GM12874 (cell line): ENCODE measurements around the gene ASGR2.

Experiments used
- CTCF ChIP-seq: IDR thresholded peaks from 2 replicates; pipeline ENCODE4 v1.5.1; 2011; ENCODE audit warnings: low read depth, mild to moderate bottlenecking, control low read depth, low read length, moderate library complexity; ENCODE audit not compliant: insufficient read depth

ASGR2 gene

GRCh38 chr17:7114875-7115614, 423 bp upstream of the ASGR2 start:
- TF ChIP-seq CTCF: no peak

DNA sequence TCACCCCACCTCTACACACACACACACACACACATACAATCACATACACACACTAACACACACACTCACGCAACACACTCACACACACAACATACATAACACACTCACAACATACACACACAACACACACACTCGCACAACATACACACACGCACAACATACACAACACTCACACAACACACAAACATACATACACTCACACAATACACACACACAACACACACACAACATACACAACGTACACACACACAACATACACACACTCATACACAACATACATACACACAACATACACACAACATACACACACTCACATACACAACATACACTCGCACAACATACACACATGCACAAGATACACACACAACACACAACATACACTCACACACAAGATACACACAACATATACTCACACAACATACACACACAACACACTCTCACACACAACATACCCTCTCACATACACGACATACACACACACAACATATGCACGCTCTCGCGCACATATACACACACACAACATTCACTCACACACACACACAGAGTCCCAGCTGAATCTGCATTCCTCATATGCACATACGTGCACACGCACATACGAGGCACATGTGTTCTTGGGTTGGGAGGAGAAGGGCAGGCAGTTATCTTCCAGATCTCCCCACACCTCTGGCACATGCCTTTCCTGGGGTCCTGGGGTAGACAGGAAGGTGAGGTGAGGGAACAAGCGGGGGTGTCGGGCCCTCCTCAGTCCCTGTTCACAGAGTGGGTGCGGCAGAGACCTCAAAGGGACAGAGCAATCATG, 1.1 kb downstream of the ASGR2 start:
- TF ChIP-seq CTCF: no peak

- TF ChIP-seq CTCF: no peak
Measured at GRCh38 chr17:7112510-7113108, 2.0 kb downstream of the ASGR2 start.

GRCh38 chr17:7111784-7112509, 2.7 kb downstream of the ASGR2 start:
- no peak for TF ChIP-seq CTCF

DNA sequence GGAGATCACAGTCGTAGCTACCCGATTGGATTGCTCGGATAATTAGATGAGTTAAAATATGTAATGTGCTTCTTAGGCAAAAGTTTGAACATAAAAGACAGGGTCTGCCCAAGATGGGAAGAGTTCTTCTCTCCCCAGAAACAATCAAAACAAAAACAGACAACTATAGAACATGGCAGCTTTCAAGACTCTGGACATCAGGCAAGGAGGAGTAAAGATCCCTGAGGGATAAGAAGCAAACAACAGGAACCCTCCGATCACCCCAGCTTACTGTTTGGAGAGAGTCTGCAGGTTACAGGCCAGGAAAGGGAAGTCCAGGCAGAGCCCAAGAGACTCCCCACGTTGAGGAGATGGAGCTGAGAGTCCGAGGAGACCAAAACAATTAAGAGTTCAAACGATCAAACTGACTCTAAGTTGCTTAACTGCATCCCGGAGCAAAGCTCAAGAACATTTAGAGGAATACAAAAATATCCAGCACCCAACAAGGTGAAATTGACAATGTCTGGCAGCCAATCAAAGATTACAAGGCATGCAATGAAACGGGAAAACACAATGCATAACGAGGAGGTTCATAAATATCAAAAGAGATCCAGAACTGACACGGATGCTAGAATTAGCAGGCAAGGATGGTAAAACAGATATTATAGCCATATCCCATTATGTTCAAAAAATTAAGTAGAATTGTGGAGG, 3.9 kb downstream of the ASGR2 start:
- TF ChIP-seq CTCF: no peak

- TF ChIP-seq CTCF: no peak
Measured at GRCh38 chr17:7109461-7110322, 4.9 kb downstream of the ASGR2 start.
